ENCODE data around the gene ADH6. TPM values are rescaled to one million over a fixed set of nuclear protein-coding genes. Genes with fewer than 3 reads are reported as not detected.

The ADH6 gene
- total RNA-seq, 1 donor from 2014 or later: not detected

- Mint-ChIP-seq H3K36me3 (ENCODE audit: unreplicated experiment) (no peaks in the 10 kb centered on the region), H3K9me3 (ENCODE audit: unreplicated experiment) (no peaks in the 10 kb centered on the region), H3K27ac (ENCODE audit: unreplicated experiment) (no peak overlapping the region), H3K4me1 (ENCODE audit: unreplicated experiment) (peaks cover 36% of the 10 kb centered on the region), H3K4me3 (ENCODE audit: unreplicated experiment) (no peak overlapping the region), H3K27me3 (ENCODE audit: unreplicated experiment) (no peaks in the 10 kb centered on the region)
- TF ChIP-seq, protein P1, sequence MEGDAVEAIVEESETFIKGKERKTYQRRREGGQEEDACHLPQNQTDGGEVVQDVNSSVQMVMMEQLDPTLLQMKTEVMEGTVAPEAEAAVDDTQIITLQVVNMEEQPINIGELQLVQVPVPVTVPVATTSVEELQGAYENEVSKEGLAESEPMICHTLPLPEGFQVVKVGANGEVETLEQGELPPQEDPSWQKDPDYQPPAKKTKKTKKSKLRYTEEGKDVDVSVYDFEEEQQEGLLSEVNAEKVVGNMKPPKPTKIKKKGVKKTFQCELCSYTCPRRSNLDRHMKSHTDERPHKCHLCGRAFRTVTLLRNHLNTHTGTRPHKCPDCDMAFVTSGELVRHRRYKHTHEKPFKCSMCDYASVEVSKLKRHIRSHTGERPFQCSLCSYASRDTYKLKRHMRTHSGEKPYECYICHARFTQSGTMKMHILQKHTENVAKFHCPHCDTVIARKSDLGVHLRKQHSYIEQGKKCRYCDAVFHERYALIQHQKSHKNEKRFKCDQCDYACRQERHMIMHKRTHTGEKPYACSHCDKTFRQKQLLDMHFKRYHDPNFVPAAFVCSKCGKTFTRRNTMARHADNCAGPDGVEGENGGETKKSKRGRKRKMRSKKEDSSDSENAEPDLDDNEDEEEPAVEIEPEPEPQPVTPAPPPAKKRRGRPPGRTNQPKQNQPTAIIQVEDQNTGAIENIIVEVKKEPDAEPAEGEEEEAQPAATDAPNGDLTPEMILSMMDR (IDR thresholded peaks at IDR 0.05): no peak
- DNase-seq (ENCODE audit: extremely low spot score, unreplicated experiment): no peak
These were observed 11.8 kb downstream of the ADH6 start for GRCh38 chr4:99207069-99207743.

DNA sequence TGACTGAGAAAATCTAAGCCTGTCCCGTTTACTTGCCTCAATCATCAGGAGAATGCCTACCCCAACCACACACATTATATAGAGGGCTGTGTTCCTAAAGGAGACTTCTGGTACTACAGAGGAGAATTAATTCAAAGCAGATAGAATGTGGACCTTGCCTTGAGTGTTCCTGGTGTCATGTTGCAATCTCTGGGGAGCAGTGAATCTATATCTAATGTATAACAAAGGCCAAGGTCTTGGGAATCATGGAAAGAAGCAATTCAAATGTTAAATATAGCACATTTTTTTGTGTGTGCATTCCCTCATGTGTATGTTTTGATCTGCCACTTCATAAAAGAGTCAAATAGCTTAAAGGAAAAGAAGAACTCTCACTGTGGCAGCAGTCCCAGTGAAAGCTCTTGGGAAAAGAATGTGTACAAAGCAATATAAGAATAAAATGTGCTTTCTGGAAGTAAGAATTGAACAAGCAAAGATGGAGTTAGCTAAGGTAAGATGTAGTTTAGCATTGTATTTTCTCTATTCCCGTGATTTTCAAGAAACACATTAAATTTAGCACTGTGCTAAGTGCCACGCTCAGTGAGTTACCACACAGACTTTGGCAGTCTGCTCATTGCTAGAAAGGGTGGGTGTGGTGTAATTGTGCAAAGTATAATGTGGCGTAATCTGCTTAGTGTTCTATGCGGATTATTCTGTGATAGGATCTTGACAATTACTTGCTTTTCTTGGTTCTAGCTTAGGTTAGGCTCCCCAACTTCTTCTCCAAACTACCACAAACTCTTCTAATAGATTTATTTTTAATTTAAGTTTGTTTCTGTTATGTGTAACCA lies 13.7 kb downstream of the ADH6 start:
- no peaks in the 10 kb centered on the region for H3K27me3 Mint-ChIP-seq (ENCODE audit: unreplicated experiment)
- no peak for DNase-seq (ENCODE audit: extremely low spot score, unreplicated experiment)
- H3K36me3 Mint-ChIP-seq (ENCODE audit: unreplicated experiment): no peaks in the 10 kb centered on the region
- no peak overlapping the region for H3K4me3 Mint-ChIP-seq (ENCODE audit: unreplicated experiment)
- TF ChIP-seq, protein P1 (IDR thresholded peaks at IDR 0.05): peak; percentile 34
- peak overlapping the region; percentile 61 for H3K27ac Mint-ChIP-seq (ENCODE audit: unreplicated experiment)
- no peaks in the 10 kb centered on the region for H3K9me3 Mint-ChIP-seq (ENCODE audit: unreplicated experiment)
- H3K4me1 Mint-ChIP-seq (ENCODE audit: unreplicated experiment): peaks cover 43% of the 10 kb centered on the region

GRCh38 chr4:99202536-99202935 lies 16.5 kb downstream of the ADH6 start:
- H3K36me3 Mint-ChIP-seq (ENCODE audit: unreplicated experiment): no peaks in the 10 kb centered on the region
- TF ChIP-seq, protein P1 (IDR thresholded peaks at IDR 0.05): no peak
- peaks cover 3% of the 10 kb centered on the region for H3K9me3 Mint-ChIP-seq (ENCODE audit: unreplicated experiment)
- H3K27me3 Mint-ChIP-seq (ENCODE audit: unreplicated experiment): no peaks in the 10 kb centered on the region
- H3K4me1 Mint-ChIP-seq (ENCODE audit: unreplicated experiment): peaks cover 37% of the 10 kb centered on the region
- no peak overlapping the region for H3K27ac Mint-ChIP-seq (ENCODE audit: unreplicated experiment)
- H3K4me3 Mint-ChIP-seq (ENCODE audit: unreplicated experiment): no peak overlapping the region
- DNase-seq (ENCODE audit: extremely low spot score, unreplicated experiment): no peak

DNA sequence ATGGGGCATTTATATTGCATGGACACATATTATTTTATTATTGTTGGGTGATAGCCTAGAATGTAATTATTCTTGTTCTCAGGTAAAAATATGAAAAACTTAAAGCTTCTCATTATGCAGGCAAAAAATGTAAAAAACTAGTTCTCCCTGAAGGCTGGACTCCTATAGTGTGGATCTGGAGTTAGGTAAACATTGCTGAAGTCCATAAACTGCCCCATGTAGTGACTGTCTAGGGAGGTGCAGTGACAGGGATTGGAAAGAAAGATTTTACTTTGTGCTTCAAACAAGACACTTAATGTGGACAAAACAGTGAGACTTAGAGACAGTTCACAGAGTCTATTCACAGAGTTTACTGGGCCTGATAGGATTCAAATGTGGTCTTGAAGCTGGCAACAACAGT lies 17.0 kb downstream of the ADH6 start:
- peak overlapping the region; percentile 15 for H3K27ac Mint-ChIP-seq (ENCODE audit: unreplicated experiment)
- H3K36me3 Mint-ChIP-seq (ENCODE audit: unreplicated experiment): no peaks in the 10 kb centered on the region
- TF ChIP-seq, protein P1 (IDR thresholded peaks at IDR 0.05): no peak
- no peaks in the 10 kb centered on the region for H3K27me3 Mint-ChIP-seq (ENCODE audit: unreplicated experiment)
- peaks cover 37% of the 10 kb centered on the region for H3K4me1 Mint-ChIP-seq (ENCODE audit: unreplicated experiment)
- no peak for DNase-seq (ENCODE audit: extremely low spot score, unreplicated experiment)
- H3K9me3 Mint-ChIP-seq (ENCODE audit: unreplicated experiment): peaks cover 3% of the 10 kb centered on the region
- no peak overlapping the region for H3K4me3 Mint-ChIP-seq (ENCODE audit: unreplicated experiment)

DNA sequence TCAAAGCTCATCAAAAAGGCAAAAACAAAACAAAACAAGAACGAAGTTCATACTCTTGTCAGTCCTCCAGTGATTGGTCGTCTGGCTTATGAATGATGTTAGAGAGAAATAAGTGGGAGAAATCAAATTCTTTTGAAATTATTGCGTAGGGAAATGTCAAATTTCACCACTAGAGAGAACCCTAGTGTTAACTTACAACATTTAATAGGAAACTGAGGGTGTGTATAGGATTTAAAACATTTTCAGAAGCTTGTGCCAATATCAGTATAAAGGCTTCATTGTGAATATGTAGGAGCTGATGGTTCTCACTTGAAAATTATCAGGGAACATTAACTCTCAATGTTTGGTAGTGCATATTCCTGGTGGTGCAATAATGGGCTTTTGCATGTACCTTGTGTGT lies 17.4 kb downstream of the ADH6 start:
- H3K4me3 Mint-ChIP-seq (ENCODE audit: unreplicated experiment): no peak overlapping the region
- H3K36me3 Mint-ChIP-seq (ENCODE audit: unreplicated experiment): no peaks in the 10 kb centered on the region
- no peak for DNase-seq (ENCODE audit: extremely low spot score, unreplicated experiment)
- TF ChIP-seq, protein P1 (IDR thresholded peaks at IDR 0.05): peak; percentile 62
- peak overlapping the region; percentile 15 for H3K27ac Mint-ChIP-seq (ENCODE audit: unreplicated experiment)
- no peaks in the 10 kb centered on the region for H3K27me3 Mint-ChIP-seq (ENCODE audit: unreplicated experiment)
- peaks cover 3% of the 10 kb centered on the region for H3K9me3 Mint-ChIP-seq (ENCODE audit: unreplicated experiment)
- peaks cover 37% of the 10 kb centered on the region for H3K4me1 Mint-ChIP-seq (ENCODE audit: unreplicated experiment)

Data from osteocyte (in vitro differentiated cells).